Raji (cell line): ENCODE measurements around the gene DENND1A.

Experiments
- POLR2A ChIP-seq: IDR thresholded peaks from 2 replicates; pipeline ENCODE4 v1.6.1; 2011; ENCODE audit warnings: low read depth, low read length, control low read depth; ENCODE audit not compliant: insufficient read depth

The DENND1A gene

GRCh38 chr9:123776708-123777537, 153.0 kb downstream of the DENND1A start:
- TF ChIP-seq POLR2A, result no peak

DNA sequence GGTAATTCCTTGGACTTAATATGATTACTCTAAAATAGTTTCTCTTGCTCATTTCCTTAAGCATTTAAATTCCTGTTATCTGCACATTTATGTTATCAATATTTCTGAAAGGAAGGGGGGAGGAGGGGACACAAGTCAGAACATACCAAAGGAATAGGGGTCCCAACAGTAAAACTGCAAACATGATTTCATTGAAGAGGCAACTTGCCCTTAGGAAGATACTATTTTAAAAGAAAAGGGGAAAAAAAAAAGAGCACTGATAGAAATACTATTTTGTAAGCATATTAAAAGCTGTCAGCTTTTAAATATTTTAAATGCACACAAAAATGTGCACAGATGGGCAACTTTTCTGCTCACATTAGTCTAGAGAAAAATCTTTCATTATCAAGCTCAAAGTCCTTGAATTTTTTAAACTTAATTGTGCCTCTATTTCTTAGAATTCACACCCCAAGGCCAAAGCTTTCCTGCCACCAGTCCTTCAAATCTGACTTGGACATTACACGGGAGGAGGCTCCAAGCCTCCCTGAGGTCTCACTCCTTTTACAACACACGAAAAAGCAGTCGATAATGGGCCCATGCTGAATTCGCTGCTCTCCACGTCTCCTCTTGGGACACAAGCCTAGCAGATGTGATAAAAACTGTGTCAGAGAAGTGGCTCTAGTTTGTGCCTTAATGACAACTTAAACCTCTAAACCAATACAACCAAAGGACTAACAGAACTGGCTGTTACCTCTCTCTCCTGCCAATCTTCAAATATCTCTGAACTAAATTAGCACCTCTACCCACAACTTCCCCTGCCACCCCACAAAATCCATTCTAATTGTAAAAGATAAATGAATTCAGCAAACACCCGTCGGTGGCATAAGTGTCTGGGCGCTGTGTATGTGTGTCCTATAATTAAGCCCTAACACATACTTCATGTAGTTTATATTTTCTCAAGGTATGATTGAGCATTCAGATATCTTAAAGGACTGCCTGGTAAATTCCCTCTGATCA, 154.3 kb downstream of the DENND1A start:
- no peak for TF ChIP-seq POLR2A

GRCh38 chr9:123773783-123774182, 156.1 kb downstream of the DENND1A start:
- no peak for TF ChIP-seq POLR2A

- no peak for TF ChIP-seq POLR2A
Measured at GRCh38 chr9:123772967-123773366, 157.0 kb downstream of the DENND1A start.

DNA sequence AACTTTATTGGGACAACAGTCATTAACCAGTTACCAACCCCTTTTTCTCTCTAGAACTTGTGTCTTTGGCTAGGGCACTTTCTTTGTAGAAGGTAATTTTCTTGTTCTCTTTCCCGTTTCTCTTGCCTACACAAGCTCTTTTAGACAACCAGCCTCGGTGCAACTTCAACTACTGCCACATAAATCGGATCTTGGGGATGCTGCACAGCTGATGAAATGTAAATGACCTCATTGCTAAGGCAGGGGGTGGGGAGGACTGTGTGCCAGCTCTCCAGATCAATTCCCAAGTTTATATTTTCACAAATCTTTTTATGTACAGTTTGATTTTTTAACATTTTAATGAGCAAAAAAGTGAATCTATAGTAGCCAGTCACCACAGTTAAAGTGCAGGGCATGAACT, 157.6 kb downstream of the DENND1A start:
- TF ChIP-seq POLR2A, result no peak

DNA sequence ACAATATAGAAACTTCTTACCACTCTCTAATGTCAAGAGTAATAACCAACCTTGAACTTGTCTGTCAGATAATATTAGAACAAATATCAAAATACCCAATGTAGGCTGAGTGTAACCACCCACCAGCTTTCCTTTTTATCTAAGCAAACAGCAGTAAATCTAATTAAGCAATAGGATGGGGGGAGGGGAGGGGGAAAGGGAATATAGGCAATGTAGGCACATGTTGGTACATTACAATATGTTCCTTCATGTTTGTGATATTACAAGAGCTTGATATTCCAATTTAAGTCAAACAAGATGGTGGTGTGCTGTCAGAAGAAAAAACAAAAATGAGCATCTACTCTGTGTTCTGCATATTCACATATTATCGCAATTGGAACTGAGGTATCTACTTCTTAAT, 158.2 kb downstream of the DENND1A start:
- no peak for TF ChIP-seq POLR2A

GRCh38 chr9:123769719-123770118, 160.2 kb downstream of the DENND1A start:
- no peak for TF ChIP-seq POLR2A

GRCh38 chr9:123763910-123764588, 165.9 kb downstream of the DENND1A start:
- no peak for TF ChIP-seq POLR2A

GRCh38 chr9:123761905-123762605, 167.9 kb downstream of the DENND1A start:
- TF ChIP-seq POLR2A, result no peak

DNA sequence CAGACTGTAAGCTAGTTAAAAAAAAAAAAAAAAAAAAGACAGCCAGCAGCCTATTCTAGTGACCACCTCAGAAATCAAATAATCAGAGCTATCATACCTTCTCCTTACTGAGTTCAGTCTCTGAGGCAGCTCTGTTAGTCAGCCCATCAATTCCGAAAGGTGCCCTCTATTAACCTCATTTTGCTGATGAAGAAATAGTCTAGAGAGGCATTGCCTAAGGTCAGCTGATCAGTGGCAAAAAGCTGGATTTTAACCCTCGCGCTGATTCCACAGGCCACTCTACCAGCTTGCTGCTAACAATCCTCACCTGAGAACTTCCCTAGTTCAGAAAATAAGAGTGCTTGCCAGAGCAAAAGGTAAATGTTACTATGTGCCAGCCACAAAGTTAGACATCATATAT, 172.0 kb downstream of the DENND1A start:
- no peak for TF ChIP-seq POLR2A

GRCh38 chr9:123757547-123757946, 172.4 kb downstream of the DENND1A start:
- no peak for TF ChIP-seq POLR2A

DNA sequence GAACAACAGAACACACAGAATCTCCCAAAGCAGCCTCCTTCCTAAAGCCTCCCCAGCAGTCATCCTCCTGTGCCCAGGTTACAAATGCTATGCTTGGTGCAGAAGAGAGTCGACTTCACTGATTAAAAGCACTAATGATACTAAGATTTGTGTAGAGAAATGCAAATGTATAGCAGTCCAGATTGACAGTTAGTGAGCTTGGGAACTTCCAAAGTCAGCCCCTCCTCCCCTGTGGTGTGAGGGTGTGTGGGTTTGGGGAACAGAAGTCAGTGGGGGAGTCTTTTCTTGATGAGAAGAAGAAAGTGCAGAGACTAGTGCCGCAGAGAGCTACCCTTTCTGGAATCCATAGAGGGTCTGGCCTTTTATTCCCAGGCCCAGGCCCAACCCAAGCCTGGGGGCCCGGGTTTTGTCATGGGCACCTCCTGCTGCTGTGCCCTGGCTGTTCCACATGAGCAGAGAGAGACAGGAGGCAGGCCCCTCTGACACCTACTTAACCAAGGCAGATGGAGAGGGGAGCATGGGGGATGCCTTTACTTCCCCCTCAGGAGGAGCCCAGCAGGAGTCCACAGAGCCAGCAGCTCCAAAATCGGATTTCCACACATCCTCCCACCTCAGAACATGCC, 173.3 kb downstream of the DENND1A start:
- TF ChIP-seq POLR2A, result no peak

DNA sequence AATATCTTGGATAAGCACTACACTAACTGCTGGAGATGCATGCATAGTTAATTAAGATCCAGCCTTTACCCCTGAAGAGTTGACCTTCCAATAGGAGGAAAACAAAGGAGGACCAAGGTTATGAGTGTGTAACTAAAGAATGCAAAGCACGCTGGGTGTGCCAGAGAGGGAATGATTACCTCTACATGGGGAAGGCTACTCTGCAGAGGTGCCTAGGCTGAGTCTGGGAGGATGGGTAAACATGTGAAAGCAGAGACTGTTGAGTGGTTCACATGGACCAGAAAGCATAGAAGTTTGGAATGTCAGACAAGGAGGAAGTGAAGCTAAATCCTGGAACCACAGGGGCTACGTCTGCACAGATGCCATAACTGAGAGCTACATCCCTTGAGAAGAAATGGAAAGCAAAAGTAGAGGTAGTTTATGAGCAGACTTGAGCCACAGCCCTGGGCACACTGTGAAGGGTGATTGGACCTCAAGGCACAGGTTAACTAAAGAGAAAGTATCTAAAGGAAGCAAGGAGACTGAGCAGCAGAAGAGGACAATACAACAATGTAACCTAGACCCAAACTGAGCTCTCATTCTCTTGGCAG, 176.2 kb downstream of the DENND1A start:
- no peak for TF ChIP-seq POLR2A

GRCh38 chr9:123753016-123753415, 176.9 kb downstream of the DENND1A start:
- TF ChIP-seq POLR2A, result no peak
